Liver (tissue), 3 donors: ENCODE results near the gene SETD1A.

ENCODE experiments used
- JUND ChIP-seq, 2 donors: IDR thresholded peaks; 2 replicates each; pipeline ENCODE4 v1.6.1; 2016; ENCODE audit warnings: antibody characterized with exemption in 2 of 2
- RAD21 ChIP-seq, 2 donors: IDR thresholded peaks; 2 replicates each; pipeline ENCODE4 v1.6.1; 2016; ENCODE audit warnings: antibody characterized with exemption in 2 of 2, mild to moderate bottlenecking in 2 of 2
- SP1 ChIP-seq: IDR thresholded peaks from 2 replicates; pipeline ENCODE4 v1.6.1; 2018; ENCODE audit warnings: antibody characterized with exemption, mild to moderate bottlenecking
- TF ChIP-seq, protein P1 (sequence below): IDR thresholded peaks from 2 replicates; pipeline ENCODE4 v1.6.1; 2016; ENCODE audit warnings: antibody characterized with exemption, mild to moderate bottlenecking
- TF ChIP-seq, protein P2 (sequence below): fragments of 150-350 bp; IDR thresholded peaks from 2 replicates; pipeline ENCODE4 v1.5.1; 2017; ENCODE audit warnings: improper control_type of control experiment, low read depth, low read length; ENCODE audit not compliant: missing input control
- TF ChIP-seq, protein P3 (sequence below): IDR thresholded peaks from 2 replicates; pipeline ENCODE4 v1.6.1; 2016; ENCODE audit warnings: antibody characterized with exemption
- TF ChIP-seq, protein P4 (sequence below): IDR thresholded peaks from 2 replicates; pipeline ENCODE4 v1.6.1; 2016; ENCODE audit warnings: antibody characterized with exemption
- donor health status: healthy.
- donor health status: healthy.

DNA sequence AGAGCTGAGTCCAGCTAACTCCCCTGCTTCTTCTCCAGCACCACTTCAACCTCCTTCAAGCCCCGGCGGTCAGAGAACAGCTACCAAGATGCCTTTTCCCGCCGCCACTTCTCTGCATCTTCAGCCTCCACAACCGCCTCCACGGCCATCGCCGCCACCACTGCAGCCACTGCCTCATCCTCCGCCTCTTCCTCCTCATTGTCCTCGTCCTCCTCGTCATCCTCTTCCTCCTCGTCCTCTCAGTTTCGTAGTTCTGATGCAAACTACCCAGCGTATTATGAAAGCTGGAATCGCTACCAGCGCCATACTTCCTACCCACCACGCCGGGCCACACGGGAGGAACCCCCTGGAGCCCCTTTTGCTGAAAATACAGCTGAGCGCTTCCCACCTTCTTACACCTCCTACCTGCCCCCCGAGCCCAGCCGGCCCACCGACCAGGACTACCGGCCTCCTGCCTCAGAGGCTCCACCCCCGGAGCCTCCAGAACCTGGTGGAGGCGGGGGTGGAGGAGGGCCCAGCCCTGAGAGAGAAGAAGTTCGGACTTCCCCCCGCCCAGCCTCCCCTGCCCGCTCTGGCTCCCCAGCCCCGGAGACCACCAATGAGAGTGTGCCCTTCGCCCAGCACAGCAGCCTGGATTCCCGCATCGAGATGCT lies 7.1 kb downstream of the SETD1A start:
- TF ChIP-seq, protein P1, sequence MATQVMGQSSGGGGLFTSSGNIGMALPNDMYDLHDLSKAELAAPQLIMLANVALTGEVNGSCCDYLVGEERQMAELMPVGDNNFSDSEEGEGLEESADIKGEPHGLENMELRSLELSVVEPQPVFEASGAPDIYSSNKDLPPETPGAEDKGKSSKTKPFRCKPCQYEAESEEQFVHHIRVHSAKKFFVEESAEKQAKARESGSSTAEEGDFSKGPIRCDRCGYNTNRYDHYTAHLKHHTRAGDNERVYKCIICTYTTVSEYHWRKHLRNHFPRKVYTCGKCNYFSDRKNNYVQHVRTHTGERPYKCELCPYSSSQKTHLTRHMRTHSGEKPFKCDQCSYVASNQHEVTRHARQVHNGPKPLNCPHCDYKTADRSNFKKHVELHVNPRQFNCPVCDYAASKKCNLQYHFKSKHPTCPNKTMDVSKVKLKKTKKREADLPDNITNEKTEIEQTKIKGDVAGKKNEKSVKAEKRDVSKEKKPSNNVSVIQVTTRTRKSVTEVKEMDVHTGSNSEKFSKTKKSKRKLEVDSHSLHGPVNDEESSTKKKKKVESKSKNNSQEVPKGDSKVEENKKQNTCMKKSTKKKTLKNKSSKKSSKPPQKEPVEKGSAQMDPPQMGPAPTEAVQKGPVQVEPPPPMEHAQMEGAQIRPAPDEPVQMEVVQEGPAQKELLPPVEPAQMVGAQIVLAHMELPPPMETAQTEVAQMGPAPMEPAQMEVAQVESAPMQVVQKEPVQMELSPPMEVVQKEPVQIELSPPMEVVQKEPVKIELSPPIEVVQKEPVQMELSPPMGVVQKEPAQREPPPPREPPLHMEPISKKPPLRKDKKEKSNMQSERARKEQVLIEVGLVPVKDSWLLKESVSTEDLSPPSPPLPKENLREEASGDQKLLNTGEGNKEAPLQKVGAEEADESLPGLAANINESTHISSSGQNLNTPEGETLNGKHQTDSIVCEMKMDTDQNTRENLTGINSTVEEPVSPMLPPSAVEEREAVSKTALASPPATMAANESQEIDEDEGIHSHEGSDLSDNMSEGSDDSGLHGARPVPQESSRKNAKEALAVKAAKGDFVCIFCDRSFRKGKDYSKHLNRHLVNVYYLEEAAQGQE = no peak
- TF ChIP-seq, protein P2, sequence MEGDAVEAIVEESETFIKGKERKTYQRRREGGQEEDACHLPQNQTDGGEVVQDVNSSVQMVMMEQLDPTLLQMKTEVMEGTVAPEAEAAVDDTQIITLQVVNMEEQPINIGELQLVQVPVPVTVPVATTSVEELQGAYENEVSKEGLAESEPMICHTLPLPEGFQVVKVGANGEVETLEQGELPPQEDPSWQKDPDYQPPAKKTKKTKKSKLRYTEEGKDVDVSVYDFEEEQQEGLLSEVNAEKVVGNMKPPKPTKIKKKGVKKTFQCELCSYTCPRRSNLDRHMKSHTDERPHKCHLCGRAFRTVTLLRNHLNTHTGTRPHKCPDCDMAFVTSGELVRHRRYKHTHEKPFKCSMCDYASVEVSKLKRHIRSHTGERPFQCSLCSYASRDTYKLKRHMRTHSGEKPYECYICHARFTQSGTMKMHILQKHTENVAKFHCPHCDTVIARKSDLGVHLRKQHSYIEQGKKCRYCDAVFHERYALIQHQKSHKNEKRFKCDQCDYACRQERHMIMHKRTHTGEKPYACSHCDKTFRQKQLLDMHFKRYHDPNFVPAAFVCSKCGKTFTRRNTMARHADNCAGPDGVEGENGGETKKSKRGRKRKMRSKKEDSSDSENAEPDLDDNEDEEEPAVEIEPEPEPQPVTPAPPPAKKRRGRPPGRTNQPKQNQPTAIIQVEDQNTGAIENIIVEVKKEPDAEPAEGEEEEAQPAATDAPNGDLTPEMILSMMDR = no peak
- TF ChIP-seq, protein P3, sequence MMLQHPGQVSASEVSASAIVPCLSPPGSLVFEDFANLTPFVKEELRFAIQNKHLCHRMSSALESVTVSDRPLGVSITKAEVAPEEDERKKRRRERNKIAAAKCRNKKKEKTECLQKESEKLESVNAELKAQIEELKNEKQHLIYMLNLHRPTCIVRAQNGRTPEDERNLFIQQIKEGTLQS = no peak
- TF ChIP-seq, protein P4, sequence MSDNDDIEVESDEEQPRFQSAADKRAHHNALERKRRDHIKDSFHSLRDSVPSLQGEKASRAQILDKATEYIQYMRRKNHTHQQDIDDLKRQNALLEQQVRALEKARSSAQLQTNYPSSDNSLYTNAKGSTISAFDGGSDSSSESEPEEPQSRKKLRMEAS = no peak
- TF ChIP-seq JUND (IDR thresholded peaks at IDR 0.05) = no peak
- TF ChIP-seq SP1 = no peak
- TF ChIP-seq RAD21 (IDR thresholded peaks at IDR 0.05) = no peak
